ENCODE results near the gene PITPNC1.
"Not testable (repeated sequence)": the region's sequence is repeated elsewhere in the genome, so short reads cannot be mapped to it uniquely, and the experiment has no call there.

DNA sequence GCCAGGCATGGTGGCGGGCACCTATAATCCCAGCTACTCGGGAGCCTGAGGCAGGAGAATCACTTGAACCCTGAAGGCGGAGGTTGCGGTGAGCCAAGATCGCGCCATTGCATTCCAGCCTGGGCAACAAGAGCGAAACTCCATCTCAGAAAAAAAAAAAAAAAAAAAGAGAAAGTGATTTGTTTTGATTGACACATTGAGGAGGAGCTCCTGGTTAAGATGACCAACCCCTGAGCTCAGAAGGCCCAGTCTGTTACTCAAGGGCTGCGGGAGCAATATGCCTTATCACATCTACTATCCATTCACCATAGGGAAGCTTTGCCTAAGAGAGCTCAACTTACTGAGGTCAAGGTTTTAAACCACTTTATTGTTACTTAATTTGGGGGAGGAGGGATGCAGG is 268.1 kb downstream of the PITPNC1 start:
- TF ChIP-seq, protein P1, sequence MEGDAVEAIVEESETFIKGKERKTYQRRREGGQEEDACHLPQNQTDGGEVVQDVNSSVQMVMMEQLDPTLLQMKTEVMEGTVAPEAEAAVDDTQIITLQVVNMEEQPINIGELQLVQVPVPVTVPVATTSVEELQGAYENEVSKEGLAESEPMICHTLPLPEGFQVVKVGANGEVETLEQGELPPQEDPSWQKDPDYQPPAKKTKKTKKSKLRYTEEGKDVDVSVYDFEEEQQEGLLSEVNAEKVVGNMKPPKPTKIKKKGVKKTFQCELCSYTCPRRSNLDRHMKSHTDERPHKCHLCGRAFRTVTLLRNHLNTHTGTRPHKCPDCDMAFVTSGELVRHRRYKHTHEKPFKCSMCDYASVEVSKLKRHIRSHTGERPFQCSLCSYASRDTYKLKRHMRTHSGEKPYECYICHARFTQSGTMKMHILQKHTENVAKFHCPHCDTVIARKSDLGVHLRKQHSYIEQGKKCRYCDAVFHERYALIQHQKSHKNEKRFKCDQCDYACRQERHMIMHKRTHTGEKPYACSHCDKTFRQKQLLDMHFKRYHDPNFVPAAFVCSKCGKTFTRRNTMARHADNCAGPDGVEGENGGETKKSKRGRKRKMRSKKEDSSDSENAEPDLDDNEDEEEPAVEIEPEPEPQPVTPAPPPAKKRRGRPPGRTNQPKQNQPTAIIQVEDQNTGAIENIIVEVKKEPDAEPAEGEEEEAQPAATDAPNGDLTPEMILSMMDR (IDR thresholded peaks at IDR 0.05 in 4 of 5, conservative IDR thresholded peaks at IDR 0.05 in 1 of 5) = not testable (repeated sequence)
- TF ChIP-seq POLR2A (IDR thresholded peaks at IDR 0.05) = not testable (repeated sequence)

Data from gastrocnemius medialis (tissue), 4 donors.